Activated CD4-positive, alpha-beta T cell treated with anti-CD3 and anti-CD28 coated beads, Interleukin-2, amount 50 U/mL, for 16 hours (primary cell): ENCODE data around the gene RPL22L1.
"Not testable (repeated sequence)": the region's sequence is repeated elsewhere in the genome, so short reads cannot be mapped to it uniquely, and the experiment has no call there.

Source experiments
- DNase-seq: peaks from one replicate; pipeline ENCODE4 v3.0.0-alpha.2; 2020

RPL22L1 gene

DNA sequence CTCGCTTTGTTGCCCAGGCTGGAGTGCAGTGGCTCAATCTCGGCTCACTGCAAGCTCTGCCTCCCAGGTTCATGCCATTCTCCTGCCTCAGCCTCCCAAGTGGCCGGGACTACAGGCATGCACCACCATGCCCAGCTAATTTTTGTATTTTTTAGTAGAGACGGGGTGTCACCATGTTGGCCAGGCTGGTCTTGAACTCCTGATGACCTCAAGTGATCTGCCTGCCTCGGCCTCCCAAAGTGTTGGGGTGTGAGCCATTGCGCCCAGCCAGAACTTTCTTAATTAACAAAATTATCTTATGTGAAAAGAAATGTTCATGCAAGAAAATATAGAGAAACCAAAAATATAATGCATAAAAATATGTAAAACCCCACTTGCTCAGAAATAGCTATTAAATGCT lies 7.3 kb upstream of the RPL22L1 start:
- DNase-seq = not testable (repeated sequence)

- no peak for DNase-seq
These were observed 6.5 kb upstream of the RPL22L1 start for GRCh38 chr3:170876537-170876936.

GRCh38 chr3:170869239-170869590 lies 780 bp downstream of the RPL22L1 start:
- DNase-seq = peak; percentile 21

DNA sequence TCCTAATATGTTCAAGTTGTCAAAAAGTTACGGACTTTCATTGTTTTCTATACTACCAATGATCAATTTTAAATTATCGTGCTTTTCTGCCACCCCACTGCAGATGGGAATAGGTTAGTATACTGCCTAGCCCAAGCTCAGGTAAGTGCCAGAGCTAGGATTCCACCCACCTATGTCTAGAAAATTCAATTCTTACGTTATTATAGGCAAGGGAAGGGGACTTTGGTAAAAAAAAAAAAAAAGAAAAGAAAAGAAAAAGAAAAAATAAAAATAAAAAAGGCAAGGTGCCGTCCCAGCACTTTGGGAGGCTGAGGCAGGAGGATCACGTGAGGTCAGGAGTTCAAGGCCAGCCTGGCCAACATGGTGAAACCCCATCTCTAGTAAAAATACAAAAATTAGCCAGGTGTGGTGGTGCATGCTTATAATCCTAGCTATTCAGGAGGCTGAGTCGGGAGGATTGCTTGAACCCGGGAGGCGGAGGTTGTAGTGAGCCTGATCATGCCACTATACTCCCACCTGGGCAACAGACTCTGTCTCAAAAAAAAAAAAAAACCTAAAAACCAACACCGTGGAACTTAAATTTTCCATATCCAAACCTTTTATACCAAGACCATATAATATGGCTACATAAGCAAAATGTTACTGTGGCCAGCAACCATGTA lies 1.3 kb downstream of the RPL22L1 start:
- peak; percentile 23 for DNase-seq

DNA sequence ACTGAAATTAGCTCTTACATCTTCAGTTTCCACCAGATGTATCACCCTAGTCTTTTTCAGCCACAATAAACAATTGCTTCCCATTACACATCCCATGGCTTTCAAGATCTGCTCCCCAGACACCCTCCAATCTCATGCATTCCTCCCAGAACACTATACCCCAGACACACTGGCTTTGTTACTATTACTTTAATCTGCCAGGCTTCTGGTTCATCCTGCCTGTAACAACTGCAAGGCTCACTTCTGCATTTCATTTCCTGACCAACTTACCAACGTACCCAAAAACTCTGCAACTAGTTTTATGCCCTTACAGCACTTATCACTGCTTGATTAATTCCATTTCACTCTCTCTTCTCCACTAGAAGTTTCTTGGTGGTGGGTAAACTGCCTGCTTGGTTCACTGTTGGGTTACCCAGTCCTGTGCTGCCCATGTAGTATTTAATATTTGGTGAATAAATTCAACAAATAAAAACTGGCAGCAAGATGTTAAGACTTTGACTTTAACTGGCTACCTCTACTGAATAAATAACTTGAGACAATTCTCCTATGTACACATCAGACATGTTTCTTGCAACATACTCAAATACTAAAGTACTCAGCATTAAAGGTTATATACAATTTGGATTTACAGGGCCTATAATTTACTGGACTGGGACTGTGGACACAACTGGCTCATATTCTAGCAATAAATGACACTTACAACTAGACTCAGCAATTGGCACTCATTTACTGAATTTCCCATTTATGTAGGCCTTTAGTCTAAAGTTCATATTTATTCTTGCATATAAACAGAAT lies 2.7 kb downstream of the RPL22L1 start:
- no peak for DNase-seq

- DNase-seq = no peak
These were observed 3.5 kb downstream of the RPL22L1 start for GRCh38 chr3:170866499-170866898.

DNA sequence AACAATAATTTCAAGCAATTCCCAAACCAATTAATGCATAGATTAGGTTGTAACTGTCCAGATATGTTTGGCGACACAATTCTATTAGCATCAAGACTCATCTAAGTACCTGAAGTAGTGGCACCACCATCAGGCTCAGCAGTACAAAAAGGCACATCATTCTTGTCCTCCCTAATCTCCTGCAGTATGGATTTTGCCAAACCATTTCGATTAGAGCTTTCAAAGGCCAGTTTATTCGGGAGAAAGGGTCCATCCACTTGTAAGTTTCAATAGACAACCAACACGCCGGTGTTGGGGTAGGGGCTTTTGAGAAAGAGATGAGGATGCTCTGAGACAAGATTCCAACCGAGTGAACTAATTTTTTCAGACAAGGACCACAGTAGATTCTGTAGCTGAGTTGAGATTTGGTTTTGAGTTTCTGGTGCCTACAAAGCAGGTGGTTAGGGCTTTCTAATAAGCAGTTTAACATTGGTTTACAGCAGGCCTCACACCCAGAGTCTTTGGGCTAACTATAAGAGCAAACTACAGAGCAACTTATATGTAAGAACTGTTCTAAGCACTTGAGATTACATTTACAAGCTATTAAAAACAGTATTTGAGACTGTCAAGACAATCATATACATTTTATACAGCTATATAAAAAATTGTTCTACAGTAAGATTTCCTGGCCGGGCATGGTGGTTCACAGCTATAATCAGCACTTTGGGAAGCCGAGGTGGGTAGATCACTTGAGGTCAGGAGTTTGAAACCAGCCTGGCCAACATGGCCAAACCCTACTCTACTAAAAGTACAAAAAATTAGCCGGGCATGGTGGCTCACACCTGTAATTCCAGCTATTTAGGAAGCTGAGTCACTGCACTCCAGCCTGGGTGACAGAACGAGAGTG lies 4.5 kb downstream of the RPL22L1 start:
- peak; percentile 33 for DNase-seq

GRCh38 chr3:170864525-170865208 lies 5.3 kb downstream of the RPL22L1 start:
- peak; percentile 27 for DNase-seq

DNA sequence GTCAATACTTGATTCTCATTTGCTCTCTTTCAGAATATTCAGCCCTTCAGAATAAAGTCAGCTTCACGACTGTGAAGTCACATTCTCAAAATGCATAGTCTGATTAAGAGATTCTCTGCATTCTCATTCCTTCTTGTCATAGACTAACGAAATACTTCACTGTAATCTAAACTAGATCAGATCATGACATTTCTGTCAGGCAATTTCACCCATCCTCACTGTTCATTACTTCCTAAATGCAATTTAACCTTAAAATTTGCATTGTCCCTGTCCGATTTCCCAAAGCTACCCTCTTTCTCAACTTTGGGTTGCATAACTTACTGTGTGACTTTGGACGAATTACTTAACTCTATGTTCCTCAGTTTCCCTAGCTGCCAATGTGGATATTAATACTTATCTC lies 6.2 kb downstream of the RPL22L1 start:
- no peak for DNase-seq

DNA sequence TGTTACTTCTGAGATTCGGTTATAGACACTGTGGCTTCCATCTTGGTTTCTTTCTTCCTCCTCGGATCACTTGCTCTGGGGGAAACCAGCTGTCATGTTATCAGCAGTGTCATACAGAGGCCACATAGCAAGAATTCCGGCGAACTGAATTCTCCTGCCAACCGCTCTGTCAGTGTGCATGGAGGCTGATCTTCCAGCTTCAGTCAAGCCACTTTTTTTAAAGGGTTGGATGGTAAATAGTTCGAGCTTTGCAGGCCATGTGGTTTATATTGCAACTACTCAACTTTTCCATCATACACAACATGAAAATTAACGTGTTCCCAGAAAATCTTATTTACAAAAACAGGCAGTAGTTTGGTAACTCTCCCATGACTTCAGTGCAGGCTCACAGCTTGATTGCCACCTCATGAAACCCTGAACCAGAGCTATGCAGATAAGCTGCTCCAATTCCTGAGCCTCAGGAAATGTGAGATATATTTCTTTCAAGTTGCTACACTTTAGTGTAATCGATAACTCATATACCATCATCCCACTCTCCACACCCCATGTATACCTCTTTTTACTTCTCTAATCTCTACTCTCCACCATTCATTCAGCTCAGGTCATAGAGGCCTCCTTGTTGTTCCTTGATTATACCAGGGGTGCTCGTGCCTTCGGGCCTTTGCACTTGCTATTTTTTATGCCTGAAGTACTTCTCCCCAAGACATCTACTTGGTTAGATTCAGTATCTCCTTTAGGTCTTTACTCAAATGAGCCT lies 7.2 kb downstream of the RPL22L1 start:
- DNase-seq = no peak

- no peak for DNase-seq
These were observed 11.4 kb downstream of the RPL22L1 start for GRCh38 chr3:170858599-170858998.

- no peak for DNase-seq
These were observed 17.7 kb downstream of the RPL22L1 start for GRCh38 chr3:170852324-170852723.

DNA sequence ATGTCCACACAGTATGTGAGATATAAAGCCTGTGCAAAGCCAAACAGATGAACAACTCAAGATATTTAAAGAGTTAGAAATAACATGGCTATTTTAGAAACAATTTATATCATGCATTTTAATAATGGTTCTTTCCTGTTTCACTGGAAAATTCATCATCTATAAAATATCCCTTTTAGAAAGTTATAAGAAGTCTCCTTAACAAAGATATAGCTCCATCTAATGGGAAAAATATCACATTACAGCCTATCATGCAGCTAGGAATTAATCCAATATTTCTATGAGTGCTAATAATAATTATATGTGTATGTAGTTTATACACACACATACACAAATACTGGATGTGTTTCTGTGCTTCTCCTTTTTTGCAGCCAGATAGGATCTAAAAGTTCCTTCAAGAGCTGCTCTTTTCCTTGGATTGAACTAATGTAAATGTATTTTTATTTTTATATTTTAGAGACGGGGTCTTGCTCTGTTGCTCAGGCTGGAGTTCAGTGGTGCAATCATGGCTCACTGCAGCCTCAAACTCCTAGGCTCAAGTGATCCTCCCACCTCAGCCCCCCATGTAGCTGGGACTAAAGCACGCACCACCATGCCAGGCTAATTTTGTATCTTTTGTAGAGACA lies 21.6 kb downstream of the RPL22L1 start:
- no peak for DNase-seq

DNA sequence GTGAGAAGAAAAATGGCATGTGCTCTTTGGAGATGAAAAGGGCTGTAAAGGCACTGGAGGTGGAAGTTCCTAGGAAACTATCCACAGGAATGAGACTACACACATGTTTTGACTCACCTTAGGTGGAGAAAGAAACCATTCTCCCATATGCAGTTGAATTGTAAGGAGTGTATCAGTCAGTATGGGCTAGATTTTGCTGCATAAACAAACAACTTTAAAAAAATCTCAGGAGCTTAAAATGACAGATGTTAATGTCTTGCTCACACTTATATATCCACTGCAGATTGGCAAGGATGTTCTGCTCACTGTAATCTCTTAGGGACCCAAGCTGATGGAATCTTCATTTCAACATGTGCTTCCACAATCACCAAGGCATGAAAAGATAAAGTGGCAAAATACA lies 25.6 kb downstream of the RPL22L1 start:
- DNase-seq = no peak

DNA sequence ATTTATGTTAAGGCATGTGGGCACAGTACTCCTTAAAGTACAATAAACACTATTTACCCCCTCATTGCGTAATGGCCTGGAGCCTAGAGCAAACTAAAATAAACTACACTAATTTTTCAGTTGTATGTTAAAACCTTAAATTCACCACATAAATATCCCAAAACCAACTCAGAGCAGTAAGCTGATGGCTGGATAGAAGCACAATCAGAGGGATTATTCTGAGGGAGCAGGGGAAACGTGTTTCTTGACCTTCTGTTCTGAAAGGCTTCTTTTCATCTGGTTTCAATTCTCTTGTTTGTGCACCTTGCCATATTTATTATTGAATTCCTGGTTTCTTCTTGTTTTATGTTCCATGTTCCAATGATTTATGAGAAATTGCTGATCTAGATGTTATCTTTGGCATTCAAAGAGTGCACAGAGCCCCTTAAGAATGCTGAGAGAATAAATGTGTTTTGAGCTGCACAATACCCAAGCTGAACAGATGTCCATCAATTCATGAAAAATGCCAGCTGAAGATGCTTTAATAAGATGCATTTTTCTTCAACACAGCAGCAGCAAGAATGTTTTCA lies 29.6 kb downstream of the RPL22L1 start:
- DNase-seq = no peak

- no peak for DNase-seq
These were observed 30.4 kb downstream of the RPL22L1 start for GRCh38 chr3:170839518-170840100.

- DNase-seq = no peak
These were observed 33.5 kb downstream of the RPL22L1 start for GRCh38 chr3:170836491-170836890.

DNA sequence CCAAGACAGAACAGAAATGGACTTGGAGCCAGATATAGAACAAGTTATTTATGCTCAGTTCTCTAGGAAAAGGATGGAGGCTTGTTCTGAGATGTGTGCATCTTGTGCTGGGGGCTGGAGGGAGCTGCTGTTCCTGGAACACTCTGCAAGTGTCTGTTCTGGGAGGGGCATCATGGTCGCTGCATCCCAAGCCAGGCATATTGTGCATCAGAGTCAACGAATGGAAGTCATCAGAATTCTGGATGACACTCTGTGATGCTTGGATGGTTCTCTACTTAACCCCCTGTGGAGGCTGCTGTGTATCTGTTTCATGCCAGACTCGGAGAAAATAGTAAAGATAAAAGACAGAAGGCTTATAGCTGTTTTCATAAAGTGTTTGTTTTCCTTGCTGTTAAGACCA lies 34.7 kb downstream of the RPL22L1 start:
- no peak for DNase-seq

GRCh38 chr3:170830580-170830979 lies 39.4 kb downstream of the RPL22L1 start:
- no peak for DNase-seq

DNA sequence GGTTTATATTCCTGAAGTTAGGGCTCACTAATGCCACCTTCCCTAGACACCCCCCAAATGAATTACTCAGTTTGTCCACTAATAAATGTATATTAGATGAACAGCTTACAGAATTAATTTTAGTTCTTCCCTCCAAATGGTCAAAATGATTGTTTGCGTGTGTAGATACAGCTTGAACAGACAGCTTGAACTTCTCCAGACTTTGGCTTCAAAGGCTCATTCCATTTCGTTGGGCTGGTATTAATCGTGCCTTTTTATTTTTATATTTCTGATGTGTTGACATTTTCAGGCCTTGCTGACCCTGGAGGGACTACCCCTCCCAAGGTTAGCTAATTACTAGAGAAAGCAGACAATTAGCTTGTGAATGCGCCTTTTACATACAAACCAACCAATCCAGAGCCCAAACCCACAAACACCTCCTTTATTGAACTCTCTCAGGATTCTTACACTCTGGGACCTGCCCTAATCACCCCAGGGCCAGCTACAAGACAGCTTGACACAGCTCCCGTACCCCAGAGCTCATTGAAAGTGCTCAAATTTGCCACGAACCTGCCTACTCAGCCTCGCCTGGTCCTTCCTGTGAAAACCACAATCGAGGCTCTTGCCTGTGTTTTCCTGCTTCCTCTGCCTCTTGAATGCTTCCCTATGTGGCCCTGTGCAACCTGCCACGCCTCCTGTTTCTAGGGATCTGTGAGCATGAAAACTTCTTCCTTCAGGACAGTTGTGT lies 40.3 kb downstream of the RPL22L1 start:
- DNase-seq = no peak
